Stimulated activated CD4-positive, alpha-beta T cell treated with anti-CD3 and anti-CD28 coated beads, Interleukin-2, amount 100 ng/mL, for 24 hours (primary cell): ENCODE data around the gene PKN1.

Experiments
- DNase-seq, 2 donors: peaks; one replicate each; pipeline ENCODE4 v3.0.0-alpha.2; 2020

PKN1 gene

DNA sequence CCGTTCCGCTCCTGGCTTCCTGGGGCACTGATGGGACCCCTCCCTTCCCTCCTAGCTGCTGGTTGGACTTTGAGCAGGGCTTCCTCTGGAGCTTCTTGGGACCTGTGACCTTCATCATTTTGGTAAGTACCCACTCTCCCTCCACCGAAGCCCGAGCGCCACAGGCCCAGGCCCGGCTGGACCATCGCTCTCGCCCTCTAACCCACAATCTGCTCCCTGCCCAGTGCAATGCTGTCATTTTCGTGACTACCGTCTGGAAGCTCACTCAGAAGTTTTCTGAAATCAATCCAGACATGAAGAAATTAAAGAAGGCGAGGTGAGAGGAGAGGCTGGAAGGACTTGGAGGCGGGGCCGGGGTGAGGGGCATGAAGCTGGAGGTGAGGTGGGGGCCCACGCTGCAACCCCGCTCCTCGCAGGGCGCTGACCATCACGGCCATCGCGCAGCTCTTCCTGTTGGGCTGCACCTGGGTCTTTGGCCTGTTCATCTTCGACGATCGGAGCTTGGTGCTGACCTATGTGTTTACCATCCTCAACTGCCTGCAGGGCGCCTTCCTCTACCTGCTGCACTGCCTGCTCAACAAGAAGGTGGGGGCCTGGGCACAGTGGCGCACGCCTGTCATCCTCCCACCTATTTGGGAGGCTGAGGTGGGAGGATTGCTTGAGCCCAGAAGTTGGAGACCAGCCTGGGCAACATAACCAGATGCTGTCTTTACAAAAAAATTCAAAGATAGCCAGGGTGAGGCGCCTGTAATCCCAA is 26.3 kb upstream of the PKN1 start:
- DNase-seq = no peak

DNA sequence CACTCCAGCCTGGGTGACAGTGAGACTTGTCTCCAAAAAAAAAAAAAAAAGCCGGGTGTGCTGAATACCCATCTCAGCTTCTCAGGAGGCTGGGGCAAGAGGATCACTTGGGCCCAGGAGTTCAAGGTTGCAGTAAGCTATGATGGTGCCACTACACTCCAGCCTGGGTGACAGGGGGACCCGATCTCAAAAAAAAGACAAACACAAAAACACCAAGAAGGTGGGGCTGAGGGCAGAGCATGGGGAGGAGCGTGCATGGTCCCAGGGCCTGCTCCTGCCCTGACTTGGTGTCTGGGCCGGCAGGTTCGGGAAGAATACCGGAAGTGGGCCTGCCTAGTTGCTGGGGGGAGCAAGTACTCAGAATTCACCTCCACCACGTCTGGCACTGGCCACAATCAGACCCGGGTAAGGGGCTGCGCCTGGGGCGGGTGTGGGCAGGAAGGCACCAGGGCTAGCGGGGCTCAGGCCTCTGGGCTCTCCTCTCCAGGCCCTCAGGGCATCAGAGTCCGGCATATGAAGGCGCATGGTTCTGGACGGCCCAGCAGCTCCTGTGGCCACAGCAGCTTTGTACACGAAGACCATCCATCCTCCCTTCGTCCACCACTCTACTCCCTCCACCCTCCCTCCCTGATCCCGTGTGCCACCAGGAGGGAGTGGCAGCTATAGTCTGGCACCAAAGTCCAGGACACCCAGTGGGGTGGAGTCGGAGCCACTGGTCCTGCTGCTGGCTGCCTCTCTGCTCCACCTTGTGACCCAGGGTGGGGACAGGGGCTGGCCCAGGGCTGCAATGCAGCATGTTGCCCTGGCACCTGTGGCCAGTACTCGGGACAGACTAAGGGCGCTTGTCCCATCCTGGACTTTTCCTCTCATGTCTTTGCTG is 25.3 kb upstream of the PKN1 start:
- DNase-seq = peak in 1 of 2 donors; percentile 26

GRCh38 chr19:14408491-14409145 is 24.5 kb upstream of the PKN1 start:
- peak in 1 of 2 donors; percentile 26 for DNase-seq

DNA sequence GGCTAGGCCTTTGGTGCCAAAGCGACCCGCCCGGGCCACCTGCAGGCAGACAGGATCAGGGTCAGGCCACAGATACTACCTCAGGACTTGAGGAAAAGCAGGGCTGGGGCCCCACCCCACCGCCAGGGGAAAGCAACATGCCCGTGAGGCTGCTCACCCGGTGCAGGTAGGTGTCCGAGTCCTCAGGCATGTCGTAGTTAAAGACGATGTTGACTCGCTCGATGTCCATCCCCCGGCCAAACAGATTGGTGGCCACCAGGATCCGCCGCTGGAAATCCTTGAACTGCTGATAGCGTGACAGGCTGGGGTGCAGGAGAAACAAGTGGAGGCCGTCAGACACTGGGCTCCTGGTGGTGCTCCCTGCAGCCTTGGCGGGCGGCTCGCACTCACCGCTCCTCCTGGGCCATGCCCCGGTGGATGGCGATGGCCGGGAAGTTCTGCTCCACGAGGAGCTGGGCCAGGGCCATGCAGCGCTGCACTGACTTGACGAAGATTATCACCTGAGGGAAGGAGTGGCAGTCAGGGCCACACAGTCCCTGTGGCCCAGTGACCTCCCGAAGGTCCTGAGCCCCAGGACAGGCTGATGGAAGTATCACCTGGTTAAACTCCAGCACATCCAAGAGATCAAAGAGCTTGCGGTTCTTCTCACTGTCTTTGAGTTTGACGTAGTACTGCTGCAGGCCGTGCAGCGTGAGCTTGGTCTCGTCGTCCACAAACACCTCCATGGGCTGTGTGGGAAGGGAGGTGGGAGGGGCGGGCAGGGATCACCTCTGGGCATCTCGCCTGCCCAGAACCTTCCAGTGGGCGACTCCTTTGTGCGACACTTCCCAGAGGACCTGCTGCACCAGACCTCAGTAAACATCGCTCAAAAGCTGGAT is 23.7 kb upstream of the PKN1 start:
- DNase-seq = peak in 1 of 2 donors; percentile 23

GRCh38 chr19:14410091-14411051 is 22.7 kb upstream of the PKN1 start:
- DNase-seq = peak in 1 of 2 donors; percentile 27

- DNase-seq = no peak
Measured at GRCh38 chr19:14411161-14411937, 21.8 kb upstream of the PKN1 start.

- no peak for DNase-seq
Measured at GRCh38 chr19:14411938-14412245, 21.2 kb upstream of the PKN1 start.

- DNase-seq = no peak
Measured at GRCh38 chr19:14412324-14412995, 20.6 kb upstream of the PKN1 start.

DNA sequence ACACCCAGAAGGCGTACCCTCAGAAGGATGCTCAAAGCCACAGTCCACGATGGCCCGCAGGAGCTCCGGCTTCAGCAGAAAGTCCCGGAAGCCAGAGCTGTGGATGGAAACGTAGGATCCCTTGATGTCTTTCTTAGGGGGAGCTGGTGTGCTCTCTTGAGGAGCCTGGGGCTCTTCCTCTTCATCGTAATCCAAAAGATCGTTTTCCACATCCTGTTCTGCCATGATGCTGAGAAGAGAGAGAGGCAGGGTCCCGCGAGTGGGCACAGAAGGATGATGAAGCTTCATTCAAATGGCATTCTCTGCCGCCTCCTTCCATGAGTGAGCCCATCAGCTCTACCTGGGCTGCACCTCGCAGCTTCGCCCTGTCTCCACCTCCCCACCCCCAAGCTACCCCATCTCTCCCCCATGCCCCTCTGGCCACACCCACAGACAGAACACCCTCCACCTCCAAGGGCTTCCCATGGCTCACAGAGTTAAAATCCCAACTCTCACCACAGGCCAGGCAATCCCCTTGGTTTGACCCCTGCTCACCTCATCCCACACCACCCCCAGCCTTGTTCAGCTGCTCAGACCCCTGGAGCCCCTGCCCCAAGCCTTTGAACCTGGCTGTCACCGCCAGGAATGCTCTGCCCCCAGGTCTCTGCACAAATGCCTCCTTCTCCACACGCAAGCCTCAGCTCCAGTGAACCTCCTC is 20.0 kb upstream of the PKN1 start:
- no peak for DNase-seq

GRCh38 chr19:14413693-14414181 is 19.4 kb upstream of the PKN1 start:
- no peak for DNase-seq

GRCh38 chr19:14414926-14415690 is 18.0 kb upstream of the PKN1 start:
- DNase-seq = no peak

DNA sequence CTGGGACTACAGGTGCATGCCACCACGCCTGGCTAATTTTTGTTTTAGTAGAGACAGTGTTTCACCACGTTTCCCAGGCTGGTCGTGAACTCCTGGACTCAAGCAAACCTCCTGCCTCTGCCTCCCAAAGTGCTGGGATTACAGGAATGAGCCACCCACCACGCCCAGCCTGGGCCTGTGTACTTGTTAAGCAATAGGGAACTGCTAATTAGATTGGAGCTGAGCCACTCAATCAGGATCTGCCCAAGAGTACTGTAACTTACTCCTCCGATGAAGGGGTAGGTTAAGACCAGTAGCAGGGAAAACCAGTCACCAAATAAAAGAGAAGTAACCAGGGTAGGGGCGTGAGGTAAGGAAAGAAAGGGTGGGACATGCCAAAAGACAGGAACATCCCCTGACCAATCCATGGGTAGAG is 16.3 kb upstream of the PKN1 start:
- DNase-seq = no peak

DNA sequence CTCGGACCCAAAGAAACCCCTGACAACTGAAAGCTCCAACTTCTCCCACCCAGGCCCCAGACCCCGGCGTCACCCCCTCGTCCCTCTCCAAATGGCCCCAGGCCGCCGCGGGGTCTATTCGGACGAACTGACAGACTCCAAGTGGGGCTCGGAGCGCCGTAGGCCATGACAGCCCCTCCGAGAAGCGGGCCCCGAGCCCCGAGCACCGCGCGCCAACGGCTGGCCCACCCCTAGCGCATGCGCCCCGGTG is 14.3 kb upstream of the PKN1 start:
- peak; percentile 88 to 90 for DNase-seq

GRCh38 chr19:14419106-14419813 is 13.8 kb upstream of the PKN1 start, which contains the start of gene DDX39A:
DDX39A (minus strand) TSS chr19:14419341; CDS start chr19:14413220, 6,121 bp downstream.
- peak; percentile 95 for DNase-seq

- DNase-seq = no peak
Measured at GRCh38 chr19:14425696-14426138, 7.4 kb upstream of the PKN1 start.

DNA sequence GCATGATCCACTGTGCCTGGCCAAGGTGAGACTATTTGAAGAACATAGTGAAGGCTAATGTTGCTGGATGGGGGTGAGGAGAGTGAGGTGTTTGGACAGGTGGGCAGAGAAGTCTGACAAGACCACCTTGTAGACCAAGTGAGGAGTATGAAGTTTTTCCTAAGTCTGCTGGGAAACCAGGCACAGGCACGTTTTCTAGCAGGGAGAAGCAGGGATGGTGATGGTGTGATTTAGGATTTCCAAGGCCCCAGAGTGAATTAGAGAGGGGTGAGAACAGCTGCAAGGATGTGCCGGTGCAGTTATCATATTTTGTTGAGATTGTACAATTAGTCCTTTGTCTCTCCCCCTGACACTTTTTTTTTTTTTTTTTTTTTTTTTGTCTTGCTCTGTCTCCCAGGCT is 5.6 kb upstream of the PKN1 start:
- no peak for DNase-seq

DNA sequence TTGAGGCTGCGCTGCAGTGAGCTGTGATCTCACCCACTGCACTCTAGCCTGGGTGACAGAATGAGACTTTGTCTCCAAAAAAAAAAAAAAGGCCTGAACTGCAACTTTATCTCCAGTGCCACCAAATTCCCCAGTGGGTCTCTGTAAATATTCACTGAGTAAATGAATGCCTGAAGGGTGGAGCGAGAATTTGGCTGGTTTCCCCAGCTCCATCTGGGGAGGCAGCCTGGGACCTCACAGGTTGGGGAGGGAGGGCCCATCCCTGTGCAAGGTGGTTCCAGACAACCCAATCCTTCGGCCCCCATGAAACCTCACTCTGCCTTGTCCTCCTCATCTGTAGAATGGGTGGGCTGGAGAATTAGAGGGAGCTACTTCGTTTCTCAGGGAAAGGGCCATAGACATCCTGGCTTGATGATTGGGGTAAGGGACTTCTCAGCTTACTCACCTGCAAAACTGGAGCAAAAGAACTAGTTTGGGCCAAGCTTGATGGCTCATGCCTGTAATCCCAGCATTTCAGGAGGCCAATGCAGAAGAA is 4.2 kb upstream of the PKN1 start:
- DNase-seq = no peak

GRCh38 chr19:14430712-14431111 is 2.4 kb upstream of the PKN1 start:
- no peak for DNase-seq
